Testis (tissue), 3 donors: ENCODE measurements around the gene ARL6IP5. TPM values are rescaled to one million over a fixed set of nuclear protein-coding genes. Genes with fewer than 3 reads are reported as not detected.

Experiments used
- DNase-seq: peaks from one replicate; pipeline ENCODE4 v3.0.0-alpha.2; 2019
- H3K27ac ChIP-seq, 2 donors: fragments of 200-600 bp; sonication (generic); one replicate each; pipeline ENCODE4 v1.5.1; 2019
- H3K27me3 ChIP-seq: fragments of 200-600 bp; sonication (generic); one replicate; pipeline ENCODE4 v1.5.1; 2019
- H3K36me3 ChIP-seq: fragments of 200-600 bp; sonication (generic); one replicate; pipeline ENCODE4 v1.5.1; 2017; ENCODE audit warnings: low read depth; ENCODE audit errors: missing control alignments
- H3K4me1 ChIP-seq: fragments of 200-600 bp; sonication (generic); one replicate; pipeline ENCODE4 v1.5.1; 2019
- H3K4me3 ChIP-seq, 2 donors: fragments of 200-600 bp; sonication (generic); one replicate each; pipeline ENCODE4 v1.5.1; 2017 to 2019
- H3K9me3 ChIP-seq: fragments of 200-600 bp; sonication (generic); one replicate; pipeline ENCODE4 v1.5.1; 2017
- CTCF ChIP-seq, 3 experiments: fragments of 450-650 bp in 2 of 3; fragments of 200-600 bp in 1 of 3; sonication (generic) in 1 of 3; IDR thresholded peaks; one replicate each; pipeline ENCODE4 v1.5.1; 2016 to 2019; ENCODE audit warnings: antibody characterized with exemption in 3 of 3, mild to moderate bottlenecking in 2 of 3, moderate library complexity in 1 of 3
- POLR2A ChIP-seq: fragments of 450-650 bp; IDR thresholded peaks from one replicate; pipeline ENCODE4 v1.6.1; 2017; ENCODE audit warnings: antibody characterized with exemption, mild to moderate bottlenecking, moderate library complexity
- WGBS, 2 donors: methylation state at CpG; one replicate each; pipeline ENCODE4 v1.1.5; 2018; 5-methylcytosine and 5-hydroxymethylcytosine counted together
- intact Hi-C: fragments of 100-400 bp; cut with DNase I; formaldehyde crosslinking; loops from one replicate; pipeline ENCODE4 v1.15.1; 2023; ENCODE audit warnings: low total_unique reads
- polyA plus RNA-seq: library from polyadenylated mRNA; stranded (reverse); fragments of 350-450 nt; fragmentation: Illumina TruSeq; extraction: RNeasy Lipid Tissue Mini Kit (QIAGEN cat#74804); gene quantifications from one replicate; pipeline ENCODE4 v1.2.3, GENCODE V29; 2014; ENCODE audit warnings: low read depth, low replicate concordance; ENCODE audit not compliant: insufficient read depth
- total RNA-seq, 2 donors: library from RNA; depleted of rRNA; stranded (reverse); fragments of >200 nt; gene quantifications; one replicate each; pipeline ENCODE4 v1.2.3, GENCODE V29; 2016

ARL6IP5 gene
- total and polyA plus RNA-seq, 3 donors from 2014 or later = 61.3 to 70.6 (median 68.3) TPM

GRCh38 chr3:69118555-69118954 lies 33.8 kb downstream of the ARL6IP5 start:
- DNase-seq = no peak
- intact Hi-C loops = no loop called here
- Histone ChIP-seq H3K27ac (no peak overlapping the region), H3K4me1 (no peaks in the 10 kb centered on the region), H3K9me3 (no peaks in the 10 kb centered on the region), H3K27me3 (no peaks in the 10 kb centered on the region), H3K4me3 (no peak overlapping the region), H3K36me3 (no peaks in the 10 kb centered on the region)
- no peak for TF ChIP-seq POLR2A
- TF ChIP-seq CTCF (IDR thresholded peaks at IDR 0.05) = no peak
- 74 to 85% methylated on average over 12 of the region's 12 CpGs for whole genome bisulfite sequencing, 2 donors

- Histone ChIP-seq H3K4me1 (no peaks in the 10 kb centered on the region), H3K27ac (no peak overlapping the region), H3K4me3 (no peak overlapping the region), H3K27me3 (no peaks in the 10 kb centered on the region), H3K9me3 (no peaks in the 10 kb centered on the region), H3K36me3 (no peaks in the 10 kb centered on the region)
- no peak for DNase-seq
- intact Hi-C loops = no loop called here
- 75 to 84% methylated on average over 6 of the region's 6 CpGs for WGBS, 2 donors
- TF ChIP-seq POLR2A (no peak), CTCF (IDR thresholded peaks at IDR 0.05) (no peak)
Measured at GRCh38 chr3:69119138-69119537, 34.4 kb downstream of the ARL6IP5 start.

- no peak for DNase-seq
- H3K27ac ChIP-seq = no peak overlapping the region
- intact Hi-C loops = no loop called here
- no peaks in the 10 kb centered on the region for H3K4me1 ChIP-seq
- no peaks in the 10 kb centered on the region for H3K9me3 ChIP-seq
- WGBS, 2 donors = 90 to 91% methylated on average over 5 of the region's 5 CpGs
- no peak overlapping the region for H3K4me3 ChIP-seq
- TF ChIP-seq POLR2A (no peak), CTCF (IDR thresholded peaks at IDR 0.05) (no peak)
- no peaks in the 10 kb centered on the region for H3K27me3 ChIP-seq
- no peaks in the 10 kb centered on the region for H3K36me3 ChIP-seq
Measured at GRCh38 chr3:69119681-69120080, 34.9 kb downstream of the ARL6IP5 start.

GRCh38 chr3:69120879-69121464 lies 36.2 kb downstream of the ARL6IP5 start:
- H3K4me3 ChIP-seq = no peak overlapping the region
- TF ChIP-seq CTCF (IDR thresholded peaks at IDR 0.05) (peak; percentile 50 to 93 (median 83)), POLR2A (no peak)
- DNase-seq = peak; percentile 90
- intact Hi-C loops = no loop called here
- no peaks in the 10 kb centered on the region for H3K4me1 ChIP-seq
- no peaks in the 10 kb centered on the region for H3K36me3 ChIP-seq
- no peaks in the 10 kb centered on the region for H3K27me3 ChIP-seq
- WGBS, 2 donors = 0 to 3% methylated on average over 1 of the region's 1 CpG
- no peak overlapping the region for H3K27ac ChIP-seq
- H3K9me3 ChIP-seq = no peaks in the 10 kb centered on the region

GRCh38 chr3:69121513-69121912 lies 36.8 kb downstream of the ARL6IP5 start:
- H3K9me3 ChIP-seq = no peaks in the 10 kb centered on the region
- H3K4me3 ChIP-seq = no peak overlapping the region
- WGBS, 2 donors = 86 to 89% methylated on average over 6 of the region's 6 CpGs
- H3K27ac ChIP-seq = no peak overlapping the region
- intact Hi-C loops = no loop called here
- H3K36me3 ChIP-seq = no peaks in the 10 kb centered on the region
- no peak for DNase-seq
- TF ChIP-seq CTCF (IDR thresholded peaks at IDR 0.05) (no peak), POLR2A (no peak)
- H3K4me1 ChIP-seq = no peaks in the 10 kb centered on the region
- no peaks in the 10 kb centered on the region for H3K27me3 ChIP-seq
